Measurements from ENCODE around the gene RFX4. TPM values are rescaled to one million over a fixed set of nuclear protein-coding genes. Genes with fewer than 3 reads are reported as not detected.

RFX4 gene
- total and polyA plus RNA-seq, 12 donors = 0.08 TPM; not detected in 11

DNA sequence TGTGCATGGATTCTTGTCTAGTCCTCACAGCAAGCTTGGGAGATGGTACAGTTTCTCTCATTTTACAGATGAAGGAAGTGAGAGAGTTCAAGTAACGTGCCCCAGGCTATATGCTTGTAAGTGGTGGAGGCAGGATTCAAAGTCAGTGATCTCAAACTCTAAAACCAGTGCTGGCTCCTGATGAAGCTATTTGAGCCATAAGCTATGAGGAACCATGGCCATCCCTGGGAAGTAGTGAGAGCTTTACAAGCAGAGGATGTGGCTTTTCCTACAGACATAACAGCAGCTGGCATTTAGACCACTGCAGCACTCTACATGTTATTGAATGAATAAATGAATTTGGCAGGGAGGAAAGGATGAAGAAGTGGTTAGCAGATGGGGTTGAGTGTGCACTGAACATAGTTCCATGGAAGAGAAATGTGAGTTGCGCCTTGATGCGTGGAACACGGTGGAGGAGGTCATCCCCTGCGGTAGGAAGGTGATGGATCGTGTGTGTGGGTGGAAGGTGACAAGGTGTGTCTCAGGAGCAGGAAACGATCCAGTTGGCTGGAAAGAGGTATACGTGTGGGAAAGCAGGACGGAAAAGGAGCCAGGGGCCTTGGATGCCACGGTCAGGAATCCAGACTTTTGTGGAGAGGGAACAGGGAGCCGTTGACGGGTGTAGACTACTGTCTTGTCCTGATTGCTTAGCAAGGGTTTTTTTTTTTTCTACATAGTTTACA, 65.2 kb downstream of the RFX4 start:
- Histone ChIP-seq H3K9me3 (replicated peaks in 1 of 3) (no peaks in the 10 kb centered on the region), H3K27ac (no peak overlapping the region), H3K36me3 (replicated peaks in 1 of 2) (no peaks in the 10 kb centered on the region), H3K27me3 (peaks cover 8% of the 10 kb centered on the region), H3K4me3 (no peak overlapping the region), H3K4me1 (replicated peaks in 1 of 2) (no peaks in the 10 kb centered on the region)
- WGBS, 4 donors = 80 to 83% (median 81%) methylated on average over 12 of the region's 12 CpGs
- intact Hi-C loops (cut with DNase I) = no loop called here
- DNase-seq = no peak
- TF ChIP-seq CTCF (IDR thresholded peaks at IDR 0.05) (no peak), POLR2A (IDR thresholded peaks at IDR 0.05) (no peak)

GRCh38 chr12:106648736-106649135, 65.9 kb downstream of the RFX4 start:
- DNase-seq = no peak
- Histone ChIP-seq H3K9me3 (replicated peaks in 1 of 3) (no peaks in the 10 kb centered on the region), H3K4me3 (no peak overlapping the region), H3K27me3 (peaks cover 8% of the 10 kb centered on the region), H3K4me1 (replicated peaks in 1 of 2) (no peaks in the 10 kb centered on the region), H3K36me3 (replicated peaks in 1 of 2) (no peaks in the 10 kb centered on the region), H3K27ac (no peak overlapping the region)
- WGBS, 4 donors = 81 to 89% (median 85%) methylated on average over 2 of the region's 2 CpGs
- intact Hi-C loops (cut with DNase I) = no loop called here
- no peak for TF ChIP-seq CTCF (IDR thresholded peaks at IDR 0.05)

- Histone ChIP-seq H3K4me3 (no peak overlapping the region), H3K27me3 (peaks cover 11% of the 10 kb centered on the region), H3K9me3 (replicated peaks in 1 of 3) (no peaks in the 10 kb centered on the region), H3K4me1 (replicated peaks in 1 of 2) (no peaks in the 10 kb centered on the region), H3K36me3 (replicated peaks in 1 of 2) (no peaks in the 10 kb centered on the region), H3K27ac (no peak overlapping the region)
- 91 to 98% (median 97%) methylated on average over 2 of the region's 2 CpGs for WGBS, 4 donors
- DNase-seq = no peak
- intact Hi-C loops (cut with DNase I) = no loop called here
- no peak for TF ChIP-seq POLR2A (IDR thresholded peaks at IDR 0.05)
- TF ChIP-seq CTCF (IDR thresholded peaks at IDR 0.05) = no peak
These were observed 68.7 kb downstream of the RFX4 start for GRCh38 chr12:106651552-106651951.

DNA sequence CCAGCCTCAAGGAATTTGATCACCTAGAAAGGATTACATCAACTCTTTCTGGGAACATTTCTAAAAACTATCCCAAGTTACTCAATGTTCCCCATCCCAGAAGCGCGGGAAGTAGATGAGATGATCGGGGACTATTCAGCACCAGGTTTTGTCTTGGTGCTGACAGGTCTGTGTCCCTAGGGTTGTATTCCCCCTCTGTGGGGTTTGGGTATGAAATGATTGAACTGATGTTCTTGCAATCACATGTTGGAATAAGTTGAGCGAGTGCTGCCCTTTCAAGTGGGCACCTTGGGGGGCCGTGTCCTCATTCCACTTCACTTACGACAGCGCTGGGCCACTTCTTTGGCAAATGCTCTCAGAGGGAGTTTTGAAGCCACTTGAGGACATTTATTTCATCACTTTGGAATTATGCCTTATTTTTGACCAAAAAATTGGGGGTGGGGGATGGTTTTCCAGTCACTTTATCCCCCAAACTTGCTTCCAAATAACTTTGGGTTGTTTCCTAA, 69.8 kb downstream of the RFX4 start:
- no peak overlapping the region for H3K4me3 ChIP-seq
- H3K9me3 ChIP-seq (replicated peaks in 1 of 3) = no peaks in the 10 kb centered on the region
- H3K27me3 ChIP-seq = peaks cover 4% of the 10 kb centered on the region
- DNase-seq = no peak
- 90 to 93% (median 92%) methylated on average over 7 of the region's 7 CpGs for WGBS, 4 donors
- no peak overlapping the region for H3K27ac ChIP-seq
- intact Hi-C loops (cut with DNase I) = no loop called here
- H3K4me1 ChIP-seq (replicated peaks in 1 of 2) = no peaks in the 10 kb centered on the region
- no peak for TF ChIP-seq POLR2A (IDR thresholded peaks at IDR 0.05)
- TF ChIP-seq CTCF (IDR thresholded peaks at IDR 0.05) = no peak
- no peaks in the 10 kb centered on the region for H3K36me3 ChIP-seq (replicated peaks in 1 of 2)

Measured in adrenal gland (tissue), 12 donors.